HEK293T (cell line): ENCODE data around the gene BRAT1.
"Not testable (repeated sequence)": the region's sequence is repeated elsewhere in the genome, so short reads cannot be mapped to it uniquely, and the experiment has no call there.

Experiments
- CTCF ChIA-PET: fragments of 350-600 bp; formaldehyde crosslinking; extraction: SDS; loops from one replicate; lab custom pipeline; 2021; ENCODE audit warnings: antibody characterized with exemption, inconsistent platforms; lab: Yijun Ruan, JAX
- POLR2A ChIA-PET: fragments of 350-600 bp; formaldehyde crosslinking; extraction: SDS; loops from one replicate; lab custom pipeline; 2020; ENCODE audit warnings: antibody characterized with exemption, inconsistent platforms; lab: Yijun Ruan, JAX
- DNase-seq: peaks from one replicate; pipeline ENCODE4 v3.0.0; 2012; ENCODE audit warnings: mixed read lengths; ENCODE audit errors: extremely low spot score
- ARNT ChIP-seq: fragments of 450-650 bp; IDR thresholded peaks from 2 replicates; pipeline ENCODE4 v1.6.1; 2017; ENCODE audit warnings: mild to moderate bottlenecking
- BHLHE40 ChIP-seq: fragments of 450-650 bp; IDR thresholded peaks from 2 replicates; pipeline ENCODE4 v1.6.1; 2016; ENCODE audit warnings: mild to moderate bottlenecking, moderate library complexity, borderline replicate concordance
- CTBP1 ChIP-seq: fragments of 450-650 bp; IDR thresholded peaks from 2 replicates; pipeline ENCODE4 v1.6.1; 2016; ENCODE audit warnings: borderline replicate concordance
- ELF4 ChIP-seq: fragments of 450-650 bp; IDR thresholded peaks from 2 replicates; pipeline ENCODE4 v1.6.1; 2017; ENCODE audit warnings: antibody characterized with exemption
- FOXA1 ChIP-seq: fragments of 450-650 bp; IDR thresholded peaks from 2 replicates; pipeline ENCODE4 v1.6.1; 2016; ENCODE audit warnings: mild to moderate bottlenecking
- FOXK2 ChIP-seq: fragments of 450-650 bp; IDR thresholded peaks from 2 replicates; pipeline ENCODE4 v1.6.1; 2016; ENCODE audit warnings: mild to moderate bottlenecking
- FOXM1 ChIP-seq: fragments of 450-650 bp; IDR thresholded peaks from 2 replicates; pipeline ENCODE4 v1.6.1; 2017; ENCODE audit warnings: mild to moderate bottlenecking, borderline replicate concordance
- HDGF ChIP-seq: fragments of 450-650 bp; IDR thresholded peaks from 2 replicates; pipeline ENCODE4 v1.6.1; 2017; ENCODE audit warnings: antibody characterized with exemption, borderline replicate concordance
- L3MBTL2 ChIP-seq: fragments of 450-650 bp; conservative IDR thresholded peaks from 2 replicates; pipeline ENCODE4 v1.6.1; 2016; ENCODE audit warnings: mild to moderate bottlenecking
- LEF1 ChIP-seq: fragments of 450-650 bp; IDR thresholded peaks from 2 replicates; pipeline ENCODE4 v1.6.1; 2017; ENCODE audit warnings: mild to moderate bottlenecking, borderline replicate concordance
- NFRKB ChIP-seq: fragments of 450-650 bp; IDR thresholded peaks from 2 replicates; pipeline ENCODE4 v1.6.1; 2016; ENCODE audit warnings: mild to moderate bottlenecking, moderate library complexity
- PKNOX1 ChIP-seq: fragments of 450-650 bp; IDR thresholded peaks from 2 replicates; pipeline ENCODE4 v1.6.1; 2016
- SP1 ChIP-seq: fragments of 450-650 bp; IDR thresholded peaks from 2 replicates; pipeline ENCODE4 v1.6.1; 2017
- SUZ12 ChIP-seq: fragments of 450-650 bp; IDR thresholded peaks from 2 replicates; pipeline ENCODE4 v1.6.1; 2016; ENCODE audit warnings: mild to moderate bottlenecking
- TARDBP ChIP-seq: fragments of 450-650 bp; IDR thresholded peaks from 2 replicates; pipeline ENCODE4 v1.6.1; 2016
- ZNF384 ChIP-seq: fragments of 450-650 bp; IDR thresholded peaks from 2 replicates; pipeline ENCODE4 v1.6.1; 2016

The BRAT1 gene

GRCh38 chr7:2566890-2567678, 11.8 kb upstream of the BRAT1 start:
- no peak for DNase-seq
- ChIA-PET CTCF (interaction anchor here (1.2 kb wide), 1 partner anchor 143 kb away, joined by 7 read pairs; no protein-coding TSS in a partner anchor), POLR2A (no interaction called here)
- TF ChIP-seq CTBP1 (no peak), PKNOX1 (no peak), ELF4 (no peak), SUZ12 (no peak), BHLHE40 (no peak), HDGF (no peak), FOXK2 (no peak), SP1 (no peak), FOXA1 (no peak), NFRKB (no peak), FOXM1 (no peak), ZNF384 (no peak)

- ChIA-PET CTCF (no interaction called here), POLR2A (no interaction called here)
- no peak for TF ChIP-seq FOXK2
- no peak for TF ChIP-seq CTBP1
- peak; percentile 35; the same call in 1 of the 2 replicates for TF ChIP-seq ZNF384
- no peak for DNase-seq
Measured at GRCh38 chr7:2566348-2566889, 11.1 kb upstream of the BRAT1 start.

- POLR2A ChIA-PET, result no interaction called here
- TF ChIP-seq TARDBP, result no peak
- no peak for TF ChIP-seq CTBP1
- TF ChIP-seq LEF1, result no peak
- no peak for TF ChIP-seq SP1
- no peak for TF ChIP-seq L3MBTL2
- no peak for DNase-seq
- CTCF ChIA-PET, result no interaction called here
Measured at GRCh38 chr7:2564970-2565540, 9.7 kb upstream of the BRAT1 start.

GRCh38 chr7:2563955-2564354, 8.6 kb upstream of the BRAT1 start:
- CTCF ChIA-PET, DNase-seq, POLR2A ChIA-PET: not testable (repeated sequence)

GRCh38 chr7:2559283-2559950, 4.1 kb upstream of the BRAT1 start:
- CTCF ChIA-PET, result no interaction called here
- POLR2A ChIA-PET, result no interaction called here
- DNase-seq, result peak; percentile 22
- TF ChIP-seq TARDBP (no peak), NFRKB (no peak), LEF1 (no peak; the same call in 1 of the 2 replicates), ZNF384 (no peak), ELF4 (no peak), SUZ12 (no peak), BHLHE40 (no peak), CTBP1 (no peak), PKNOX1 (no peak), ARNT (no peak), SP1 (no peak), FOXM1 (no peak), FOXK2 (no peak), FOXA1 (no peak)

- DNase-seq, result peak; percentile 92
- ChIA-PET CTCF (no interaction called here), POLR2A (no interaction called here)
- TF ChIP-seq ZNF384, result 0 out of 2 replicates have a peak, but pooled peaks have one; percentile 20
- 0 out of 2 replicates have a peak, but pooled peaks have one; percentile 59 for TF ChIP-seq FOXM1
- no peak for TF ChIP-seq TARDBP
- TF ChIP-seq LEF1, result peak; percentile 84; the same call in 1 of the 2 replicates
Measured at GRCh38 chr7:2558629-2559282, 3.4 kb upstream of the BRAT1 start, which contains the start of gene IQCE. Gene IQCE (plus strand): TSS chr7:2558979. CDS start chr7:2559182, 203 bp downstream.

GRCh38 chr7:2554661-2555111, 638 bp downstream of the BRAT1 start:
- no peak for DNase-seq
- TF ChIP-seq L3MBTL2 (0 out of 2 replicates have a peak, but pooled peaks have one; percentile 36), FOXK2 (no peak), NFRKB (no peak), PKNOX1 (no peak), SUZ12 (no peak)
- ChIA-PET POLR2A (no interaction called here), CTCF (no interaction called here)
